GM12878 (cell line): Measurements from ENCODE around the gene RNF121. TPM values are rescaled to one million over a fixed set of nuclear protein-coding genes. Genes with fewer than 3 reads are reported as not detected.

ENCODE experiments used
- ATAC-seq: fragments of 200-7000 bp; cut with Tn5 transposase; 3 replicates; pipeline ENCODE4 v1.9.1; 2020; ENCODE audit warnings: mild to moderate bottlenecking, moderate library complexity
- BruUV-seq: library from RNA; stranded (reverse); fragments of 400-500 nt; replicated peaks from 2 replicates; lab custom pipeline; 2021; lab: Mats Ljungman, UMichigan
- CTCF ChIA-PET: fragments of 300-600 bp; sonication (Branson Sonifier 250); formaldehyde crosslinking; extraction: SDS; loops from one replicate; lab custom pipeline; 2021; ENCODE audit warnings: inconsistent platforms; lab: Yijun Ruan, JAX
- POLR2A ChIA-PET: fragments of 350-600 bp; formaldehyde crosslinking; extraction: SDS; loops from one replicate; lab custom pipeline; 2021; ENCODE audit warnings: inconsistent platforms; lab: Charles Lee
- RAD21 ChIA-PET: fragments of 300-600 bp; sonication (Branson Sonifier 250); formaldehyde crosslinking; loops from one replicate; lab custom pipeline; 2023; ENCODE audit warnings: antibody characterized with exemption; ENCODE audit not compliant: unreplicated experiment; lab: Charles Lee
- SMC1A ChIA-PET: fragments of 300-600 bp; sonication (Branson Sonifier 250); formaldehyde crosslinking; loops from one replicate; lab custom pipeline; 2023; ENCODE audit not compliant: unreplicated experiment, uncharacterized antibody; lab: Charles Lee
- DNase-seq: peaks from one replicate; pipeline ENCODE4 v3.0.0-alpha.2; 2011; ENCODE audit warnings: low read depth, low spot score
- FAIRE-seq: peaks from 3 replicates; lab custom pipeline; 2011; peaks lifted over from hg19 to GRCh38; lab: Jason Lieb, UNC
- H2AFZ ChIP-seq: 2 replicates; pipeline ENCODE4 v1.6.0; 2011; ENCODE audit warnings: low read depth, low read length, control low read depth; ENCODE audit not compliant: control insufficient read depth
- H3K27ac ChIP-seq: 2 replicates; pipeline ENCODE4 v1.5.1; 2011; ENCODE audit warnings: control low read depth; ENCODE audit not compliant: control insufficient read depth, insufficient read depth
- H3K27me3 ChIP-seq, 2 experiments: replicated peaks in 1 of 2; 2 replicates each; pipeline versions ENCODE4 v1.6.0 to v1.6.1; 2011; ENCODE audit warnings: low read length in 1 of 2; ENCODE audit not compliant: control insufficient read depth in 2 of 2, insufficient read depth in 2 of 2
- H3K36me3 ChIP-seq, 2 experiments: 2 replicates each; pipeline ENCODE4 v1.5.1; 2011; ENCODE audit warnings: low read length in 1 of 2; ENCODE audit not compliant: control insufficient read depth in 2 of 2, insufficient read depth in 2 of 2
- H3K4me1 ChIP-seq: 2 replicates; pipeline ENCODE4 v1.6.1; 2011; ENCODE audit warnings: mild to moderate bottlenecking, low read length, moderate library complexity, mixed read lengths; ENCODE audit not compliant: control insufficient read depth, insufficient read depth
- H3K4me2 ChIP-seq: 2 replicates; pipeline ENCODE4 v1.6.0; 2011; ENCODE audit warnings: control low read depth; ENCODE audit not compliant: control insufficient read depth, insufficient read depth
- H3K4me3 ChIP-seq: fragments of 200-600 bp; sonication (generic); 2 replicates; pipeline ENCODE4 v1.5.1; 2016
- H3K79me2 ChIP-seq: 2 replicates; pipeline ENCODE4 v1.6.0; 2011; ENCODE audit warnings: low read length; ENCODE audit not compliant: control insufficient read depth, insufficient read depth
- H3K9ac ChIP-seq: 2 replicates; pipeline ENCODE4 v1.8.0; 2011; ENCODE audit warnings: low read length, control low read depth, mixed read lengths; ENCODE audit not compliant: control insufficient read depth, insufficient read depth
- H3K9me3 ChIP-seq: replicated peaks from 3 replicates; pipeline ENCODE4 v1.5.1; 2011; ENCODE audit warnings: mild to moderate bottlenecking, low read length; ENCODE audit not compliant: control insufficient read depth, insufficient read depth
- H4K20me1 ChIP-seq: 2 replicates; pipeline ENCODE4 v1.6.0; 2011; ENCODE audit not compliant: control insufficient read depth, insufficient read depth
- BHLHE40 ChIP-seq, 2 experiments: fragments of 450-650 bp in 1 of 2; IDR thresholded peaks; 2 replicates each; pipeline ENCODE4 v1.6.1; 2011 to 2017; ENCODE audit warnings: low read depth in 2 of 2, borderline replicate concordance in 1 of 2, improper control_type of control experiment in 1 of 2, low read length in 1 of 2, mild to moderate bottlenecking in 1 of 2
- CHD1 ChIP-seq: IDR thresholded peaks from 2 replicates; pipeline ENCODE4 v1.6.1; 2012; ENCODE audit warnings: low read depth, low read length, improper control_type of control experiment
- CREM ChIP-seq: IDR thresholded peaks from 2 replicates; pipeline ENCODE4 v1.6.1; 2014; ENCODE audit warnings: antibody characterized with exemption, low read depth
- EGR1 ChIP-seq, 2 experiments: IDR thresholded peaks; 1 replicate in 1 of 2; 2 replicates in 1 of 2; pipeline ENCODE4 v1.6.1; 2011 to 2012; ENCODE audit warnings: low read depth in 2 of 2, low read length in 2 of 2, borderline replicate concordance in 1 of 2, mild to moderate bottlenecking in 1 of 2, moderate library complexity in 1 of 2
- KDM1A ChIP-seq: fragments of 200-600 bp; sonication (generic); IDR thresholded peaks from 2 replicates; pipeline ENCODE4 v1.6.1; 2016; ENCODE audit warnings: borderline replicate concordance
- MTA2 ChIP-seq: fragments of 450-650 bp; IDR thresholded peaks from 2 replicates; pipeline ENCODE4 v1.6.1; 2016; ENCODE audit warnings: low read depth, mild to moderate bottlenecking, moderate library complexity
- NR2C1 ChIP-seq: fragments of 450-650 bp; IDR thresholded peaks from 2 replicates; pipeline ENCODE4 v1.6.1; 2017; ENCODE audit warnings: antibody characterized with exemption, mild to moderate bottlenecking, moderate library complexity
- NR2C2 ChIP-seq: IDR thresholded peaks from 2 replicates; pipeline ENCODE4 v1.6.1; 2011; ENCODE audit warnings: borderline replicate concordance, low read depth; ENCODE audit not compliant: control insufficient read depth, insufficient read length
- PAX5 ChIP-seq: IDR thresholded peaks from 2 replicates; pipeline ENCODE4 v1.6.1; 2011; ENCODE audit warnings: low read depth, low read length, borderline replicate concordance
- REST ChIP-seq: IDR thresholded peaks from 2 replicates; pipeline ENCODE4 v1.6.1; 2012; ENCODE audit warnings: mild to moderate bottlenecking, low read depth, low read length
- RFX5 ChIP-seq: IDR thresholded peaks from 2 replicates; pipeline ENCODE4 v1.6.1; 2011; ENCODE audit warnings: low read depth, low read length, improper control_type of control experiment
- SPI1 ChIP-seq: IDR thresholded peaks from 2 replicates; pipeline ENCODE4 v1.6.1; 2011; ENCODE audit warnings: low read depth, mild to moderate bottlenecking, low read length, moderate library complexity, borderline replicate concordance; ENCODE audit not compliant: insufficient read depth
- ZNF384 ChIP-seq: IDR thresholded peaks from 2 replicates; pipeline ENCODE4 v1.6.1; 2012; ENCODE audit warnings: low read depth, mild to moderate bottlenecking, low read length, improper control_type of control experiment, borderline replicate concordance
- WGBS: methylation state at CpG from one replicate; pipeline ENCODE4 v1.1.6; 2016; ENCODE audit warnings: low lambda C conversion rate; ENCODE audit not compliant: insufficient replicate concordance, insufficient coverage; ENCODE audit errors: missing lambda C conversion rate; 5-methylcytosine and 5-hydroxymethylcytosine counted together
- in situ Hi-C: fragments of 300-500 bp; cut with MboI; formaldehyde crosslinking; loops from 9 replicates; pipeline ENCODE4 v1.14.3; 2018; ENCODE audit warnings: mixed read lengths
- intact Hi-C: fragments of 100-400 bp; cut with micrococcal nuclease; formaldehyde crosslinking; loops from one replicate; pipeline ENCODE4 v1.14.2; 2022; ENCODE audit not compliant: unreplicated experiment
- polyA plus RNA-seq, 11 experiments: library from polyadenylated mRNA; depleted of rRNA in 4 of 11; unstranded in 6 of 11; stranded (reverse) in 5 of 11; fragments of >200 nt; fragmentation: Nextera tagmentation in 4 of 11; fragmentation: Illumina TruSeq in 1 of 11; extraction: Ambion mirVana in 4 of 11; extraction: Trizol in 1 of 11; gene quantifications; 1 replicate in 1 of 11; 2 replicates in 10 of 11; pipeline versions ENCODE4 v1.2.1 to v1.2.3, GENCODE V29; 2011 to 2016; ENCODE audit warnings: inconsistent platforms in 2 of 11, missing spikeins in 2 of 11, low read depth in 1 of 11
- total RNA-seq, 4 experiments: library from RNA; depleted of rRNA in 3 of 4; stranded (reverse); fragments of >200 nt in 3 of 4; fragmentation: Illumina TruSeq in 1 of 4; extraction: Trizol in 1 of 4; gene quantifications; 2 replicates each; pipeline versions ENCODE4 v1.2.1 to v1.2.3, GENCODE V29; 2013 to 2021

The RNF121 gene
- total and polyA plus RNA-seq, 10 of the 15 experiments (the other 5 are each of a cell fraction or from before 2014, with no cell fraction given) = 8.6 to 73.7 (median 32.7) TPM

- Histone ChIP-seq H3K79me2 (peaks cover 78% of the 10 kb centered on the region), H4K20me1 (no peaks in the 10 kb centered on the region), H3K27me3 (no peaks in the 10 kb centered on the region), H3K9me3 (no peaks in the 10 kb centered on the region), H3K4me3 (no peak overlapping the region), H3K27ac (no peak overlapping the region), H3K4me1 (peaks cover 14% of the 10 kb centered on the region), H3K36me3 (peaks cover 0 to 10% of the 10 kb centered on the region in 2 experiments; a peak in 3 of 4 replicates), H3K4me2 (no peak overlapping the region), H2AFZ (no peak overlapping the region), H3K9ac (no peak overlapping the region)
- intact Hi-C loops (no loop called here), in situ Hi-C loops (no loop called here)
- SMC1A ChIA-PET = interaction anchor here (1.0 to 2.3 kb wide), 3 partner anchors 8 to 55 kb away, joined by 3 to 9 read pairs (median 6); partner anchors contain the start of gene RNF121
- POLR2A ChIA-PET = interaction anchor here (0.6 to 1.6 kb wide), 4 partner anchors 8 to 1036 kb away, joined by 3 to 12 read pairs (median 4); partner anchors contain the start of genes RNF121 and XNDC1N
- no peak for ATAC-seq
- WGBS = 100% methylated on average over 1 of the region's 1 CpG
- BruUV-seq = no TSS peak
- no peak for FAIRE-seq
- TF ChIP-seq NR2C2 (no peak), SPI1 (no peak), EGR1 (IDR thresholded peaks at IDR 0.05; ENCODE audit: borderline replicate concordance in 1 of 2, low read depth in 2 of 2, low read length in 2 of 2) (no peak), NR2C1 (no peak), MTA2 (no peak), RFX5 (no peak), REST (no peak), CHD1 (no peak), BHLHE40 (IDR thresholded peaks at IDR 0.05; ENCODE audit: borderline replicate concordance in 1 of 2, low read depth in 2 of 2, low read length in 1 of 2) (no peak), KDM1A (no peak), CREM (no peak), PAX5 (no peak), ZNF384 (no peak)
- no peak for DNase-seq
- CTCF ChIA-PET = interaction anchor here (1.3 to 1.6 kb wide), 2 partner anchors 9 to 41 kb away, joined by 4 to 5 read pairs; partner anchors contain the start of genes RNF121 and XNDC1N
- RAD21 ChIA-PET = interaction anchor here (0.6 to 1.3 kb wide), 4 partner anchors 9 to 78 kb away, joined by 3 to 5 read pairs (median 4); no protein-coding TSS in a partner anchor
Observed at GRCh38 chr11:71937826-71938225, 9.0 kb downstream of the RNF121 start.
